UCSD-AML1 (cell line): Measurements from ENCODE around the gene TTYH3.
A peak's percentile ranks its signal among the peaks of the same experiment; 100 is the strongest.
"Not testable (repeated sequence)": the region's sequence is repeated elsewhere in the genome, so short reads cannot be mapped to it uniquely, and the experiment has no call there.

Experiments
- DNase-seq: peaks from one replicate; lab custom pipeline; 2025; ENCODE audit not compliant: unreplicated experiment; lab: John Stamatoyannopoulos, UW

Gene TTYH3

GRCh38 chr7:2602406-2603043 lies 29.3 kb upstream of the TTYH3 start:
- no peak for DNase-seq

- no peak for DNase-seq
These were observed 28.5 kb upstream of the TTYH3 start for GRCh38 chr7:2603044-2603965.

- DNase-seq: no peak
These were observed 27.1 kb upstream of the TTYH3 start for GRCh38 chr7:2604608-2605174.

- DNase-seq: no peak
These were observed 25.9 kb upstream of the TTYH3 start for GRCh38 chr7:2605608-2606538.

- DNase-seq: no peak
These were observed 25.2 kb upstream of the TTYH3 start for GRCh38 chr7:2606539-2606936.

GRCh38 chr7:2607122-2607922 lies 24.5 kb upstream of the TTYH3 start:
- peak; percentile 63 for DNase-seq

GRCh38 chr7:2607923-2608904 lies 23.6 kb upstream of the TTYH3 start:
- peak; percentile 36 for DNase-seq

- peak; percentile 51 for DNase-seq
These were observed 22.8 kb upstream of the TTYH3 start for GRCh38 chr7:2608921-2609411.

GRCh38 chr7:2609646-2610045 lies 22.1 kb upstream of the TTYH3 start:
- DNase-seq: not testable (repeated sequence)

- DNase-seq: no peak
These were observed 21.3 kb upstream of the TTYH3 start for GRCh38 chr7:2610466-2610865.

- DNase-seq: no peak
These were observed 20.9 kb upstream of the TTYH3 start for GRCh38 chr7:2610898-2611297.

- DNase-seq: no peak
These were observed 20.4 kb upstream of the TTYH3 start for GRCh38 chr7:2611401-2611800.

GRCh38 chr7:2611922-2612321 lies 19.9 kb upstream of the TTYH3 start:
- no peak for DNase-seq

- DNase-seq: no peak
These were observed 19.2 kb upstream of the TTYH3 start for GRCh38 chr7:2612445-2613097.

- DNase-seq: no peak
These were observed 18.5 kb upstream of the TTYH3 start for GRCh38 chr7:2613098-2613930.

- DNase-seq: no peak
These were observed 17.7 kb upstream of the TTYH3 start for GRCh38 chr7:2613931-2614600.
